Measurements from ENCODE around the gene TNFAIP8L3.
"Not testable (repeated sequence)": the region's sequence is repeated elsewhere in the genome, so short reads cannot be mapped to it uniquely, and the experiment has no call there.

Gene TNFAIP8L3

GRCh38 chr15:51094606-51095569 lies at the start of gene TNFAIP8L3:
Gene TNFAIP8L3 (minus strand): TSS chr15:51094906. CDS start chr15:51094595, 311 bp downstream.
- no peak for DNase-seq (ENCODE audit: low read depth)
- TF ChIP-seq CTCF (IDR thresholded peaks at IDR 0.05; ENCODE audit: low read depth, low read length, missing control alignments), result no peak
- in situ Hi-C loops (cut with HindIII; ENCODE audit: low sequenced_read_pairs), result no loop called here
- peak within 1 kb of the TSS; percentile 47 for H3K4me3 ChIP-seq (ENCODE audit: low read depth, low read length)

- H3K4me3 ChIP-seq (ENCODE audit: low read depth, low read length), result no peak overlapping the region
- peak; percentile 67 for DNase-seq (ENCODE audit: low read depth)
- in situ Hi-C loops (cut with HindIII; ENCODE audit: low sequenced_read_pairs), result no loop called here
- no peak for TF ChIP-seq CTCF (IDR thresholded peaks at IDR 0.05; ENCODE audit: low read depth, low read length, missing control alignments)
Measured at GRCh38 chr15:51144021-51144532, 49.4 kb upstream of the TNFAIP8L3 start.

- DNase-seq (ENCODE audit: low read depth); H3K4me3 ChIP-seq (ENCODE audit: low read depth, low read length); in situ Hi-C loops (cut with HindIII; ENCODE audit: low sequenced_read_pairs): not testable (repeated sequence)
Measured at GRCh38 chr15:51140347-51140746, 45.6 kb upstream of the TNFAIP8L3 start.

GRCh38 chr15:51139091-51139490 lies 44.4 kb upstream of the TNFAIP8L3 start:
- in situ Hi-C loops (cut with HindIII; ENCODE audit: low sequenced_read_pairs), result loop anchor here (5.0 kb wide), 1 partner anchor 78 kb away; no protein-coding TSS in a partner anchor
- H3K4me3 ChIP-seq (ENCODE audit: low read depth, low read length), result no peak overlapping the region
- no peak for DNase-seq (ENCODE audit: low read depth)
- no peak for TF ChIP-seq CTCF (IDR thresholded peaks at IDR 0.05; ENCODE audit: low read depth, low read length, missing control alignments)

- no peak overlapping the region for H3K4me3 ChIP-seq (ENCODE audit: low read depth, low read length)
- in situ Hi-C loops (cut with HindIII; ENCODE audit: low sequenced_read_pairs), result loop anchor here (5.0 kb wide), 1 partner anchor 79 kb away; no protein-coding TSS in a partner anchor
- no peak for TF ChIP-seq CTCF (IDR thresholded peaks at IDR 0.05; ENCODE audit: low read depth, low read length, missing control alignments)
- no peak for DNase-seq (ENCODE audit: low read depth)
Measured at GRCh38 chr15:51137880-51138430, 43.2 kb upstream of the TNFAIP8L3 start.

GRCh38 chr15:51137024-51137423 lies 42.3 kb upstream of the TNFAIP8L3 start:
- DNase-seq (ENCODE audit: low read depth), result no peak
- in situ Hi-C loops (cut with HindIII; ENCODE audit: low sequenced_read_pairs), result loop anchor here (5.0 kb wide), 1 partner anchor 80 kb away; no protein-coding TSS in a partner anchor
- no peak overlapping the region for H3K4me3 ChIP-seq (ENCODE audit: low read depth, low read length)
- no peak for TF ChIP-seq CTCF (IDR thresholded peaks at IDR 0.05; ENCODE audit: low read depth, low read length, missing control alignments)
